Epithelial cell of prostate (primary cell): ENCODE results near the gene BAZ1A.

Experiments
- DNase-seq: peaks from one replicate; pipeline ENCODE4 v3.0.0-alpha.2; 2011; ENCODE audit warnings: low read depth, low spot score
- H3K27ac ChIP-seq: fragments of 450-650 bp; 2 replicates; pipeline ENCODE4 v1.5.1; 2017; ENCODE audit warnings: mild to moderate bottlenecking

The BAZ1A gene

DNA sequence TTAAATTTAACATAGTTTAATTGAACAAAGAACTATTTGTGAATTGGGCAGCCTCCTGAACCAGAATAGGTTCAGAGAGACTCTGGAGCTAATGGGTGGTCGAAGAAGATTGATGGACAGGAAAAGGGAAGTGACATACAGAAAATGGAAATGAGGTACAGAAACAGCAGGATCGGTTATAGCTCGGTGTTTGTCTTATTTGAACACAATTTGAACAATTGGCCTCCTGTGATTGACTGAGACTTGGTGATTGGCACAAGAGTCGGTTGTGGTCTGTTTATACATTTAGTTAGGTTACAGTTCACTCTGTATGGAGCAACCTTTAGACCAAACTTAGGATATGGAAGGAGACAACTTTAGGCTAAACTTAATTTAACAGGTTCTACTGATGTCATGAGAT, 142.4 kb downstream of the BAZ1A start:
- DNase-seq, result no peak

GRCh38 chr14:34723867-34724266, 151.3 kb downstream of the BAZ1A start:
- no peak for DNase-seq
- H3K27ac ChIP-seq, result no peak overlapping the region

More for the DNA sequence above, 142.4 kb downstream of the BAZ1A start:
- no peak overlapping the region for H3K27ac ChIP-seq

- H3K27ac ChIP-seq, result no peak overlapping the region
- DNase-seq, result no peak
Observed at GRCh38 chr14:34722723-34723545, 152.2 kb downstream of the BAZ1A start.

- H3K27ac ChIP-seq, result no peak overlapping the region
- DNase-seq, result no peak
Observed at GRCh38 chr14:34721129-34721528, 154.0 kb downstream of the BAZ1A start.

DNA sequence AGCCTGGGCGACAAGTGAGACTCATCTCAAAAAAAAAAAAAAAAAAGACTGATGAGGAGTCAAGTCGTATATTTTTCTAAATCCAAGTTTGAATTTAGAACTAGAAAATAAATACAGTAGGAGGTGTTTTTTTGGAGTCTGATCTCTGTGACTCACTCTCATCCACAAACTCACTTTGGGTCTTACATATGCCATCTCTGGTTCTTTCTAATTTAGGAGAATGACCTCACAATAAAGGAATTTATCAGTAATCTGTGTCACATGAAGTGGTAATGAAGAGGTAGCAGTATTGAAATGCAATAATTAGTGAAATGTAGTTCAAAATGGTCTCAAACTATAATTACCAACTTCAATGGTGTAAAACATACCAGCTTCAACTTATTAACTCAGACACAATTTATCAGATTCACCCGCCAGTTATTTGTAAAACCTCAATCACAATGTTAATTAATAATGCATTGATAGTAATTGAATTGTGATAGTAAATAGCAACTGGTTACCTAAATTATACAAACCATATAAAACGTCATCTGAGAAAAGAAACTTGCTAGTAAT, 156.3 kb downstream of the BAZ1A start:
- no peak overlapping the region for H3K27ac ChIP-seq
- DNase-seq, result no peak

- peak overlapping the region; percentile 91 for H3K27ac ChIP-seq
- DNase-seq, result no peak
Observed at GRCh38 chr14:34715127-34715863, 159.9 kb downstream of the BAZ1A start.

DNA sequence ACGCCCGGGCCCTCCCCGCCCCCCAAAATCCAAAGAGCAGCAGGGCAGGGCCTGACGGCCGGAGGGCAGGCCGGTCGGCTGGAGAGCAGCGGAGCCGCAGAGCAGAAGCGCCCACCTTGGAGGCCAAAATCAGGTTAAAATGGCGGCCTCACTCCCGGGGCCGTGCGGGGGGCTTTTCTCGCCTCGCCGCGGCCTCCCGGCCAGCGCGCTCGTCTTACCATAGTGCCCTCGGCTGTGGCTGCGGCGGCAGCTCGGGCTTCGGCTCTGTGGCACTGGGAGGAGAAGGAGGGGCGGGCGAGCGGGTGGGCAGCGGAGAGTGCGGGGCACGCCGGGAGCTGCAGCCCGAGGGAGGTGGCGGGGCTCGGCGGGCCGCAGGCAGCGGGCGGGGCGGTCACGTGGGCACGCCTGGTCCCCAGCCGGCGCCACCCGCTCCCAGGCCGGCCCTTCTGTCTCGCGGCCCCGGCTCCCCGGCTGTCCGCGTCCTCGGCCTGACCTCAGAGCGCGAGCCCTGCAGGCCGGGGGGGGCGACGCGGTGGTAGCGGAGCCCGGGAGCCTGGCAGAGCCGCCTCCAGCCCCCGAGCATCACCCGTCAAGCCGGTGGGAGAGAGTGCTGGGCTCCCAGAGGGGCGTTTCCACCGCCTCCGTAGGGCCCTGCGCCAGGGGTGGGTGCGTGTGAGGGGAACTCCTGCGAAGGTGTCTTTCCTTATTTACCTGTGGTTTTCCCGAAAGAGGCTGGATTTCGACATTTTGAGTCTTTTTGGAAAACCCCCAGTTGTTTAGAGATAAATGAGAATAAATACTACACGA, 160.6 kb downstream of the BAZ1A start, which contains the start of gene CFL2:
Gene CFL2 (minus strand): TSS at position 274 of the 807 bp plus-strand sequence. CDS start 53 bp downstream, at position 221.
- no peak for DNase-seq
- H3K27ac ChIP-seq, result peak within 1 kb of the TSS; percentile 91

- DNase-seq, result peak; percentile 36
Observed at GRCh38 chr14:34713681-34714319, 161.4 kb downstream of the BAZ1A start.

GRCh38 chr14:34713122-34713680, 162.0 kb downstream of the BAZ1A start:
- DNase-seq, result no peak
- peak overlapping the region; percentile 91 for H3K27ac ChIP-seq

More at GRCh38 chr14:34713681-34714319, 161.4 kb downstream of the BAZ1A start:
- peak overlapping the region; percentile 91 for H3K27ac ChIP-seq

GRCh38 chr14:34711796-34712712, 163.1 kb downstream of the BAZ1A start:
- peak overlapping the region; percentile 91 for H3K27ac ChIP-seq
- DNase-seq, result no peak

GRCh38 chr14:34711169-34711568, 164.0 kb downstream of the BAZ1A start:
- DNase-seq, result no peak
- H3K27ac ChIP-seq, result no peak overlapping the region

GRCh38 chr14:34710744-34711143, 164.4 kb downstream of the BAZ1A start:
- no peak overlapping the region for H3K27ac ChIP-seq
- no peak for DNase-seq

GRCh38 chr14:34710006-34710405, 165.2 kb downstream of the BAZ1A start:
- H3K27ac ChIP-seq, result no peak overlapping the region
- no peak for DNase-seq

DNA sequence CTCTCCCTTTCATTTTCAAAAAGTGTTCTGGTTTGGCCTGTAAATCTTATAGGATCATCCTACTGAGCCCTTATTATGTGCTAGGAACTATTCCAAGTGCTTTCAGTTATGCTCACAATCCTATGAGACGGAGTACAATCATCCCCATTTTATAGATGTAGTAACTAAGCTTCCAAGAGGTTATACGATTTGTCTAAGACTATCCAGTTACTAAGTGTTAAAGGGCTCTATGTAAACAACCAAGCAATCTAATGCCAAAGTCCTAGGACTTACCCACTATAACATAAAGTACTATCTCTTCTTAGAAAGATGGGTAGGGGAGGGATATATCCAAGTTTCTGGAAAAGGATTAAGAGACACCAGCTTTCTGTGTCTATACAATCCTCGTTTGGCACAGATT, 167.4 kb downstream of the BAZ1A start:
- DNase-seq, result no peak

More for the DNA sequence above, 167.4 kb downstream of the BAZ1A start:
- H3K27ac ChIP-seq, result no peak overlapping the region
